ENCODE measurements around the gene LRCOL1. TPM values are rescaled to one million over a fixed set of nuclear protein-coding genes. Genes with fewer than 3 reads are reported as not detected.

LRCOL1 gene
- total and polyA plus RNA-seq, 2 of the 13 experiments (the other 11 are each of a cell fraction or from before 2014, with no cell fraction given), result not detected

GRCh38 chr12:132600048-132601032, 10.0 kb downstream of the LRCOL1 start (continued):
- peak; percentile 57; the same call in 1 of the 2 replicates for TF ChIP-seq ZNF501 (CRISPR knock-in tag; IDR thresholded peaks at IDR 0.05)
- TF ChIP-seq SOX6 (IDR thresholded peaks at IDR 0.05), result no peak
- no peak for TF ChIP-seq SOX6 (CRISPR knock-in tag; IDR thresholded peaks at IDR 0.05)
- no peak for TF ChIP-seq JUND (CRISPR knock-in tag; IDR thresholded peaks at IDR 0.05)
- 0 out of 2 replicates have a peak, but pooled peaks have one; percentile 23 for TF ChIP-seq PHF8 (CRISPR knock-in tag; IDR thresholded peaks at IDR 0.05)
- peak; percentile 18; the same call in 1 of the 2 replicates for TF ChIP-seq HOXA3 (CRISPR knock-in tag; IDR thresholded peaks at IDR 0.05)
- TF ChIP-seq NRL (CRISPR knock-in tag; IDR thresholded peaks at IDR 0.05; ENCODE audit: borderline replicate concordance), result peak; percentile 40; the same call in 1 of the 2 replicates
- peak; percentile 43; the same call in 1 of the 2 replicates for TF ChIP-seq SMC3 (IDR thresholded peaks at IDR 0.05; ENCODE audit: low read length)
- TF ChIP-seq HNF1B (CRISPR knock-in tag; IDR thresholded peaks at IDR 0.05), result 0 out of 2 replicates have a peak, but pooled peaks have one; percentile 45
- peak; percentile 58; the same call in 1 of the 2 replicates for TF ChIP-seq ARID4A (CRISPR knock-in tag; IDR thresholded peaks at IDR 0.05; ENCODE audit: borderline replicate concordance)
- TF ChIP-seq AGO1 (IDR thresholded peaks at IDR 0.05; ENCODE audit: low read depth, low read length, poor library complexity, severe bottlenecking), result no peak
- TF ChIP-seq FOXK1 (CRISPR knock-in tag; IDR thresholded peaks at IDR 0.05; ENCODE audit: borderline replicate concordance, low read depth), result peak; percentile 36; the same call in 1 of the 2 replicates

Measured in HepG2 (cell line).